Activated T-helper 9 cell treated with anti-CD3 and anti-CD28 coated beads, Interleukin-2, amount 50 U/mL, for 16 hours (primary cell): ENCODE data around the gene ANKRD28.
"Not testable (repeated sequence)": the region's sequence is repeated elsewhere in the genome, so short reads cannot be mapped to it uniquely, and the experiment has no call there.

Experiments
- DNase-seq: peaks from one replicate; pipeline ENCODE4 v3.0.0-alpha.2; 2020; ENCODE audit warnings: low read depth

The ANKRD28 gene

DNA sequence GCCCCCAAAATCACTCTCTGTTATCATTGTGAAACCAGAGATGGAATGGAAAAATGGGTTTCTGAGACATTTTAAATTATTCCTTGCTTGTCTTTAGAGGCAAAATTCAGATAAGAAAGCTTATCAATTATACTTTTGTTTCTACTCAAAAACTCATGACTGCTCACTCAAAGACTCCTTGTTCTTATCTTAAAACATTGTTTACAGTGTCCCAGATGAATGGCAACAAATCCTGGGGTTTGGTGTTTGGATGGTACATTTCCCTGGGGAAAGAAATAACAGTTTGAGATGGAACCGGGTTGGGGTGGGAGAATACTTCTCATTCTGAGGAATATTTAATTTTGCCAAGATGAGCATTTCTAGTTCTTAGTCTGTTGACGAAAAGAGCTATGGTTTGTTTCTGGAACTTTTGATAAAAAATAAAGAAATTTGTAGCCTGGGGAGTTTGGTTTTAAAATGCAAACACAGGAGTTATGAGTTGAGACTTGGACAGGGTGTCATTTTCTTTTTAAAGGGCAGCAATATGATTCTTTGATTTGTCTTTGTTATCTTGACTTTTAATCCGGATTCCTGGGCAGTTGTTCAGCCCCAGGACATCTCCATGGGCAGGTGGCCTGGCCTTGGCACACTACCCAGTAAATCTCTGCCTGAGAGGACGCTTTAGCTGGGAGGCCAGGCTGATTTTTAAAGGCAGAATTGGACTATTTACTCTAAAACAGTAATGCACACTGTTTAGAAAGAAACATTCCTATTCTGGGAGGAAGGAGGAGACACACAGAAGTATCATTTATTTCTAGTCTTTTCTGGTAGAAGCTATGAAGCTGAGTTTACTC is 163.8 kb downstream of the ANKRD28 start:
- DNase-seq = no peak

DNA sequence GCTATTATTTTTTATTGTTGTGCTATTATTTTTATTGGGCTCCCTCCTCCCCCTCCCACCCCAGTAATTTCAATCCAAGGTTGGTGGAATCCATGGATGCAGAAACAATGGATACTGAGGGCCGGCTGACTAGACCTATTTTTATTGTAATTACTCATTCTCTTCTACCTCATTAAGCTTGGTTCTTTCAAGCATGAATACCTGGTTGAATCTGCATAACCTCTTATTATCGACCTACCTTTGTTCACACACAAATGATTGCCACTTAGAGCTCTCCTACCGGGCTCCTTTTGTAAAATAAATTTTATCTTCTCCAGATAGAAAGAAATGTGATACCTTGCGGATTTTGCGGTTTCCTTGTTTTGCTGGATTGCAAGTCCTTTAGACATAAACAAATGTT is 164.6 kb downstream of the ANKRD28 start:
- DNase-seq = no peak

DNA sequence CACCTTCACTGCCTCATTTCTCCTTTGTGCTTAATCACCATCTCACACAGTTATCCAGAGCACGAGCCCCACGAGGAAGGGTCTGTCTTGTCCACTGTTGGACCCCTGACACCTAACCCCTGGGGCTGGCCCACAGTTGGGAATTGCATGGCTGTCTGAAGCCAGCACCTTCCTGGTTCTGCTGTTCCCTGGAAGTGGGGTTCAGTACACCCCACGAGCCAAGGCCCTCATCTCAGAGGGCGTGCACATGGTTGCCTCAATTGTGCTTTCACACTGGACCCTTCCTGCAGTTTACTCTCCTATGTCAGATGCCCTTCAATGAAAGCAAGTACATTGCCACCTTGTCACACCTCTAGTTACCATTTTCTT is 165.6 kb downstream of the ANKRD28 start:
- no peak for DNase-seq

DNA sequence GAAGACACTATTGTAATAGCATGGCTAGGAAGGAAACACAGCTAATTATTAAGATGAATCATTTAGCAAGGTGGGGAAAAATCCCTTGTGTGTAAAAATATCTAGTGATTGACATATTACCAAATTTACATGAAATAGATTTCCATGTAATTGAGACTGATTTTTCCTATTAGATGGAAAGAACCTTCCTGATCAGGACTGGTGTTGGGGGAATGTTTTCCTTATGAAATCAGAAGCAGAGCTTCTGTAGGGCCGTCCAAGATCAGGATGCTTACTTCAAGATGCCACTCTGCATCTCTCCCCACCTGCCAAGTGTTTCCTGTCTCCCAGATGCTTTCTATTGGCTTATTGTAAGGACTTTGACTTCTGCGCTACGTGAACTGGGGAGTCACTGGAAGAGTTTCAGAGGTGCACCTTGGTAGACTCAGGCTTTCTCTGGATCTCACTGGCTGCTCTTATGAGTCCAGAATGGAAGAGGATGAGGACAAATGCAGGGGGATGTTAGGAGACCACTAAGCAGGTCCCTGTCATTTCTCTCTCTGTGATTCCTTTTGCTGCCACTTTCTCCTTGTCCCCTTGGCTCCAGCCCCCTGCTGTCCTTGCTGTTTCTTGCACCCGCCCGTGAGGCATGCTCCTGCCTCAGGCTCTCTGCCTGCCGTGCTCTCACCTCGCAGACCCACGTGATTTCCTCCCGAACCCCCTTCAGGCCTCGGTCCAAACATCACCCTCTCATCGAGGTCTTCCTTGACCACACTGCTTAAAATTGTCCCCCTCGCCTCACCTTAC is 166.2 kb downstream of the ANKRD28 start:
- DNase-seq = no peak

DNA sequence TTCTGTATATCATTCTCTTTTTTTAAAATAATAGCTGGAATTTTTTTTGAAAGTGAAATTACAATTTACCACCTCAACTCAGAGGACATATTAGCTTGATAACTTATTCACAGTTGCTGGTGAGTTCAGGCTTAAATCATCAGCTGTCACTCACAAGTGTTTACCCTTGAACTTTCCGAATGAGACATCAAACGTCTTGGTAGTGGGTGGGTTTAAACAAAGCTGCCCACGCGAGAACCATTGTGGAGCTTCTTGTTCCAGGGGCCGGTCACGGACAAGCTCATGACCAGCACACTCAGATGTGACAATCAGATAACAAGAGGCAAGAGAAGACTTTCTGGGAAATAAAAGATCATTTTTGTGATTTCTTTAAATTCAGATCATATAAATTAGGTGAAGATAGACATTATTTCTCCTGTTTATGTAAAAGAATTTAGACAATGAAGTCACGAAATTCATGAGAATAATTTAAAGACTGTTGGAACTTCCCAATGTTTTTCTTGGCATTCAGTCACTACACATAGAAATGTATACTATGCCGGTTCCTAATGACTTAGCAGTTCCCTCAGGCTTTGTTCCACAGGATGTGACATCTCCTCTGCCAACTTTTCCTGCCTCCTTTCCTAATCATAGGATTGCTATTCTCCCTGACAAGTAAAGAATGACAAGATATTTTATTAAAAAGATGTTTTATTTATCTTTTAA is 167.0 kb downstream of the ANKRD28 start:
- DNase-seq = no peak

DNA sequence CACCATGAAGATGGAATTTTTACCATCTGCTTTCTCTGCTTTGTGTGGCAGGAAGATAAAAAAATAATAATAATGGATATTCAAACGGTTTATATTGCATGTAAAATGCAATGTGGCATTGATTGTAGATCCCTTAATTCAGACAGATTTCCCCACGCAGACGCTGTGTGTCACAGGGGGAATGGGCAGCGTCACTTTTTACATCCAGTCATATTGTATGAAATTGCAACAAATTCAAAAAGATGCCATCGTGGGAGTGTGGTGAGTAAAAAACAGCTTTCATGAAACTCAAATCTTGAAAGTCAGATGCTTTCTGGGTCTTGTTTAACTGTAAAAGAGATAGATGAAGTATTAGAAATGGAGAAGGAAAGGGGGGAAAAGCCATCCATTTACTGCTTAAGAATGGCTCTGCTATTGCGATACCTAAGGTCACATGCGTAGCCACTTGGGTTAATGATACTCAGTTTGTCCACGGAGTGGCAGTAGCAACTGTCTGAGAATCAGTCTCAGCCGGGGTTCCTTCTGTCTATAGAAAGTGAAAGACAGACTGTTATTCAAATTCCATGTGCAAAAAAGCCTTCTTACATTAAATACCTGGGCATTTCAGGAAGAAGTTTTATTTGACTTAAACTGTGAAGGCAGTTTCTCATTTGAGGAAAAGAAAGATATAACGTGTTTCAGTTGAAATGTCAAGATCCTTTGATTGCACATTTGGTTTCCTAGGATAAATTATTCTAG is 167.8 kb downstream of the ANKRD28 start:
- peak; percentile 18 for DNase-seq

DNA sequence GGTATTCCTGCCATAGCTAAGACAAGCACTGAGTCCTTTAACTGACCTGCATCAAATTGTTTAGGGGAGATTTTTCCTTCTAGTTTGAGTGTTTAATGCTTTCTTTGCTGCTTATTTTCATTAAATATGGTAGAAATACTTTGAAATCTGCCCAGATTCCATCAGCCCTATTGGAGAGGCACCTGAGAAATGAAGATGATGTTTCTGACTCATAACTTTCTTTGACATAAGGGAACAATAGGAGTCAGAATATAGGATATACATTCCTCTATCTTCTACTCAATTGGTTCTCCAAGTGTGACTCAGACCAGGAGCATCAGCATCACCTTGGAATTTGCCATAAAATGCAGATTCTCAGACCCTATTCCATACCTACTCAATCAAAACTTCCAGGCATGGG is 168.8 kb downstream of the ANKRD28 start:
- no peak for DNase-seq

GRCh38 chr3:15623535-15624440 is 174.0 kb downstream of the ANKRD28 start:
- DNase-seq = no peak

GRCh38 chr3:15619659-15620464 is 177.9 kb downstream of the ANKRD28 start:
- not testable (repeated sequence) for DNase-seq
